Peyer's patch (tissue), 4 donors: Measurements from ENCODE around the gene RALGPS1.

ENCODE experiments used
- CTCF ChIP-seq, 6 experiments: fragments of 450-650 bp in 4 of 6; fragments of 200-600 bp in 2 of 6; sonication (generic) in 1 of 6; IDR thresholded peaks; one replicate each; pipeline ENCODE4 v1.5.1; 2017 to 2019; ENCODE audit warnings: antibody characterized with exemption in 6 of 6, mild to moderate bottlenecking in 3 of 6, moderate library complexity in 1 of 6
- POLR2A ChIP-seq, 2 donors: fragments of 450-650 bp; IDR thresholded peaks; one replicate each; pipeline ENCODE4 v1.5.1; 2017; ENCODE audit warnings: antibody characterized with exemption in 2 of 2, mild to moderate bottlenecking in 2 of 2, moderate library complexity in 2 of 2

GRCh38 chr9:127224883-127225739 is 310.5 kb downstream of the RALGPS1 start:
- peak in 2 of 6 experiments; percentile 11 to 14 for TF ChIP-seq CTCF (IDR thresholded peaks at IDR 0.05)
- TF ChIP-seq POLR2A (IDR thresholded peaks at IDR 0.05) = no peak
